ENCODE measurements around the gene SLC6A6.

The SLC6A6 gene

DNA sequence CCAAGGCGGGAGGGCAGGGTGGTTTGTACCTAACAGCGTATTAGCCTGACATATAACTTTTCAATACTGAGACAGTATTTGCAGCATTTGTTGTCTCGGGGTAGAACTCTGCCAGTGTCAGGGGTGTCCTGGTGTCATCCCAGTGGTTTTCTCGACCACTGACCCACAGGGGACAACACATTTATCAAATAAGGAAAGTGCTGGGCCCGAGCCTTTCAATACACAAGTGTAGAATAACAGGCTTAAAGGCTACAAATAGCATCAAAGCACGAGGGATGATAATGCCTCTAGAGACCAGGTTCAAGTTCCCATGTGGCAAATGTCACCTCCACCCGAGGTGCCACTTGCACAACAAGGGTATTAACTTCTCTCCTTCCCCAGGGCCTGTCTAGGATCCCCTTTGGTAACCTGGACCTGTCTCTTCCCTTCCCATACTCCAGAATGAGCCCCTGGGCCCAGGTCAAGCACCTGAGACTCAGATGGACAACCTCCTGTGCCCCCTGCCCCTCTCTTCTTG is 9.5 kb upstream of the SLC6A6 start:
- TF ChIP-seq, protein P1, sequence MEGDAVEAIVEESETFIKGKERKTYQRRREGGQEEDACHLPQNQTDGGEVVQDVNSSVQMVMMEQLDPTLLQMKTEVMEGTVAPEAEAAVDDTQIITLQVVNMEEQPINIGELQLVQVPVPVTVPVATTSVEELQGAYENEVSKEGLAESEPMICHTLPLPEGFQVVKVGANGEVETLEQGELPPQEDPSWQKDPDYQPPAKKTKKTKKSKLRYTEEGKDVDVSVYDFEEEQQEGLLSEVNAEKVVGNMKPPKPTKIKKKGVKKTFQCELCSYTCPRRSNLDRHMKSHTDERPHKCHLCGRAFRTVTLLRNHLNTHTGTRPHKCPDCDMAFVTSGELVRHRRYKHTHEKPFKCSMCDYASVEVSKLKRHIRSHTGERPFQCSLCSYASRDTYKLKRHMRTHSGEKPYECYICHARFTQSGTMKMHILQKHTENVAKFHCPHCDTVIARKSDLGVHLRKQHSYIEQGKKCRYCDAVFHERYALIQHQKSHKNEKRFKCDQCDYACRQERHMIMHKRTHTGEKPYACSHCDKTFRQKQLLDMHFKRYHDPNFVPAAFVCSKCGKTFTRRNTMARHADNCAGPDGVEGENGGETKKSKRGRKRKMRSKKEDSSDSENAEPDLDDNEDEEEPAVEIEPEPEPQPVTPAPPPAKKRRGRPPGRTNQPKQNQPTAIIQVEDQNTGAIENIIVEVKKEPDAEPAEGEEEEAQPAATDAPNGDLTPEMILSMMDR (IDR thresholded peaks at IDR 0.05; ENCODE audit: low read depth, low read length), result no peak
- no peak for DNase-seq (ENCODE audit: extremely low read depth, low read depth)

DNA sequence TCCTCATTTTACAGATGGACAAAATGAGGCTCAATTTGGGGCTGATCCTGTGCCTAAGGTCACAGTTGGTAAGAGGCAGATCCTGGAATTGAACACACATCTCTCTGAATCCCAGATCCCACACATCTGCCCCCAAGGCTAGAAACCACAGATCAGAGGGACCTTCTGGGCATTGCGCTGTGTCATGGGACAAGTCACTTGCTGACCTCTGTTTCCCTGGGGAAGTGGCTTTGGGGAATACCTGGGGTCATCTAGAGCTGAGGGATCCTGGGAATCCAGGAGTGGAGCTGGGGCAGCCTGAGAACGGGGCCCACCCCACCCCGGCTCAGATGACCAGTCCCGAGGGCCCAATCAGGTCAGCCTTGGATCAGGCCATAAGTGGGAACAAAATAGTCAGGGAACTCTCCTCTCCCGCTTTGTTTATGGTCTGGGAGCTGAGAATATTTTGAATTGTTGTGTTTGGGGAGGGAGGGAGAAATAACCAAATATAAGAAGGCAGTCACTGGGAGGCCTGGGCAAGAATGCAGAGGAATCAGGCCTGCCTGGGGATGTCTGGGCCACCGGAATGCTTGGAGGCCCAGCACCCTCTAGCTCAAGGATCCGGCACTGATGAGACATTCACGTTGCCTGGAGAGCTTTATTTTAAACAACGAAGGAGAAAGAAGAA is 8.8 kb upstream of the SLC6A6 start:
- DNase-seq (ENCODE audit: extremely low read depth, low read depth), result no peak
- TF ChIP-seq, protein P1 (IDR thresholded peaks at IDR 0.05; ENCODE audit: low read depth, low read length), result no peak; the same call in 1 of the 2 replicates

DNA sequence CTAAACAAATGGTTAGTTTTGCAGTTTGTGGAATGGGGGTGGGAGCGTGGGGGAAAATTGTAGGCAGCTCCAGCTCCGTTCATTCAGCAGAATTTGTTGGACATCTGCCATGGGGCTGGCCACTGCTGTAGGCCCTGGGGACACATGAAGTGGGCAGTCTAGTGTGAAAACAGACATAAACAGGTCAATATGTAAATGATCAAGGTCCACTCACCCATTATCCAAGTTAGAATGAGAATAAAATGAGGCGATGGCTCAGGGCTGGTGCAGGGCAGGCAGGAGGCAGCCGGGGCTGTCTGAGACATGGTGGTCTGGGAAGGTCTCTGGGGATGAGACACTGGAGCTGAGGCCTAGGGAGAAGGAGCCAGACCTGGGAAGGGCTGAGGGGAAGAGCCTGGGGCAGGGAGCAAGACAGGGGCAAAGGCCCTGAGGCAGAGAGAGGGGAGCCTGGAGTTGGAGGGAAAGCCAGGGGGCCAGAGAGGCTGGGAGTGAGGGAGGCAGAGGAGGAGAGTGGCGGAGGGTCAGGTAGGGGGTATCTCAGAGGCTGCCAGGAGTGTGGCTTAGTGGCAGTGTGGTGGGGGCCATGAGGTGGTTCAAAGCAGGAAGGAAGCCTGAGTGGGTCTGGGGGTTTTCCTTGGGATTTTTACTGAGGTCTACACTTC is 6.2 kb upstream of the SLC6A6 start:
- no peak for DNase-seq (ENCODE audit: extremely low read depth, low read depth)
- TF ChIP-seq, protein P1 (IDR thresholded peaks at IDR 0.05; ENCODE audit: low read depth, low read length), result no peak

DNA sequence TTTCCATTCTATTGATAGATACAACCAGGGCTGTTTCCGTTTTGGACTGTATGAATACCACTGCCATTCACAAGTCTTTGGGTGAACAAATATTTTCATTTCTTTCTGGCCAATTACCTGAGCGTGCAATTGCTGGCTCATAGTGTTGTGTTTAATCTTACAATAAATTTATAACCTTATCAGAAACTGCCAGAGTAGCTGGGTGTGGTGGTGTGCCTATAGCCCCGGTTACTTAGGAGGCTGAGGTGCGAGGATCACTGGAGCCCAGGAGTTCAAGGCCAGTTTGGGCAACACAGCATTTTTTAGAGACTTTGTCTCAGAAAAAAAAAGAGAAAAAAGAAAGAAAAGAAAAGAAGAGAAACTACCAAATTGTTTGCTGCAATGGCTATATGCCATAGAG is 5.4 kb upstream of the SLC6A6 start:
- no peak for DNase-seq (ENCODE audit: extremely low read depth, low read depth)
- TF ChIP-seq, protein P1 (IDR thresholded peaks at IDR 0.05; ENCODE audit: low read depth, low read length), result no peak

DNA sequence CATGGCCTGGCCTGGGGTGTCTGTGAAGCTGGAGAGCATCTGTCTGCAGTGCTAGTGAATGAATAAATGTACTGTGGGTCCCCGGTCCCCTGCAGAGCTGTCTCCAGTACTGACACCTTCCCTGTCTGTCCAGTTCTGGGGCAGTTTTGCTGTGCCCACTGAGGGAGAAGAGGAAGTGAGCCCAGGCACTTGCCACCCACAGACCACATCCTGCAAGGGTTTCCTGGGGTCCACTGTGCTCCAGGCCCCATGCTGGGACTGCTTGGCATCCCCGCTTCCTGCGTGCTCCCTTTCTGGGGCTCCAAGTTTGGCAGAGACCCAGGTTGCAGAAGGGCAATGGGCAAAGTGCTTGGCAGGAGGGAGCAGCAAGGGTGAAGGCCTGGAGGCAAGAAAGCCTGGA is 4.9 kb upstream of the SLC6A6 start:
- TF ChIP-seq, protein P1 (IDR thresholded peaks at IDR 0.05; ENCODE audit: low read depth, low read length), result no peak
- DNase-seq (ENCODE audit: extremely low read depth, low read depth), result no peak

DNA sequence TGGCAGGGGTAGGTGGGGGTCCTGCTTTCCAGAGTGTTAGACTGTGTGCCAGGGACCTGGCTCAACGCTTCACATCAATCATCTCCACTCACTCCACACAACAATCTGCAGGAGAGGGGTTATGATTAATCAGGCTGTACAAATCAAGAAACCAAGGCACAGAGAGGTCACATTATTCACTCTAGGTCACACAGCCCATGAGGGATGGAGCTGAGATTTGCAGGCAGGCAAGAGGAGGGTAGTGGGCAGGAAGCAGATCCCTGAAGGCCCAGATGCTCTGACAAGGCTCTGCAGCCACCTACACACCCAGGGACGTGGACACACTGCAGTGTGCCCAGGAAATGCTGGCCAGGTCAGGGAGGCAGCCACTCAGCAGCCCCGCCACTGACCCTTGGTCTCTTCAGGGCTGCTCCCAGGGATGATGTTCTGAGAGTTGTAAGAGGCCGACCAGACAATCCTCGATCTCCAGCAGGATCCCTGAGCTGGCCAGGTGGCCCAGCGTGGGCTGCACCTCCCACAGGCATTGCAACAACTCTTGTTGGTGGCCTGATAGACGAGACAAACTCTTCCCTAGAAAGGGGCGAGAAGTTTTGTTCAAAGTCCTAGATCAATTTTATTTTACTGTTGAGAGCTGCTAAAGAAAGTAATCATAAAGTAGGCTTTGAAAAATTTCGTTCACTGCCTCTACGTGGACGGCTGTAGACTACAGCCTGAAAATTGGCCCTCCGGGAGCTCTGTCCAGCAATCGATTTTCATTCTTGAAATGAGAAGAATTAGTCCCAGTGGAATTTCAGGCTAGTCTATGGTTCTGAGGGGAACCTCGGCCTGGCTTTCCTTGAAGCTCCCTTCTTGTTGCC is 4.2 kb upstream of the SLC6A6 start:
- TF ChIP-seq, protein P1 (IDR thresholded peaks at IDR 0.05; ENCODE audit: low read depth, low read length), result no peak
- DNase-seq (ENCODE audit: extremely low read depth, low read depth), result no peak

DNA sequence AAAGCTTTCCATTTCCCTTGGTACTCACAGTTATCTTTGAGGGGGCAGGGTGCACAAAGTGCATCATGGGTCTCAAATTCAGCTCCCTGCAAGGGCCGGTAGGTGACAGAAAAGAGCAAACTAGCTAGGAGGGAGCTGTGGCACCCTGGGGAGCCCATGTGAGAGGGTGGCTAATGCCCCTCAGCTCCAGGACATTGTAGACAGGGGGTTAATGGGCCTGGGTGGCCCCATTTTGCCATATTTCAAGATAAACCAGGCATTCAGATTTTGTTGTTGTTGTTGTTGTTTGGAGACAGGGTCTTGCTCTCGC is 3.7 kb upstream of the SLC6A6 start:
- TF ChIP-seq, protein P1 (IDR thresholded peaks at IDR 0.05; ENCODE audit: low read depth, low read length), result no peak
- no peak for DNase-seq (ENCODE audit: extremely low read depth, low read depth)

All from AG09319 (cell line).